Measurements from ENCODE around the gene NDUFAF8. TPM values are rescaled to one million over a fixed set of nuclear protein-coding genes. Genes with fewer than 3 reads are reported as not detected.

Gene NDUFAF8
- total RNA-seq, 2 experiments from 2014 or later = 129 to 165 TPM

- intact Hi-C loops (cut with micrococcal nuclease; ENCODE audit: unreplicated experiment) = no loop called here
- TF ChIP-seq, protein P1, sequence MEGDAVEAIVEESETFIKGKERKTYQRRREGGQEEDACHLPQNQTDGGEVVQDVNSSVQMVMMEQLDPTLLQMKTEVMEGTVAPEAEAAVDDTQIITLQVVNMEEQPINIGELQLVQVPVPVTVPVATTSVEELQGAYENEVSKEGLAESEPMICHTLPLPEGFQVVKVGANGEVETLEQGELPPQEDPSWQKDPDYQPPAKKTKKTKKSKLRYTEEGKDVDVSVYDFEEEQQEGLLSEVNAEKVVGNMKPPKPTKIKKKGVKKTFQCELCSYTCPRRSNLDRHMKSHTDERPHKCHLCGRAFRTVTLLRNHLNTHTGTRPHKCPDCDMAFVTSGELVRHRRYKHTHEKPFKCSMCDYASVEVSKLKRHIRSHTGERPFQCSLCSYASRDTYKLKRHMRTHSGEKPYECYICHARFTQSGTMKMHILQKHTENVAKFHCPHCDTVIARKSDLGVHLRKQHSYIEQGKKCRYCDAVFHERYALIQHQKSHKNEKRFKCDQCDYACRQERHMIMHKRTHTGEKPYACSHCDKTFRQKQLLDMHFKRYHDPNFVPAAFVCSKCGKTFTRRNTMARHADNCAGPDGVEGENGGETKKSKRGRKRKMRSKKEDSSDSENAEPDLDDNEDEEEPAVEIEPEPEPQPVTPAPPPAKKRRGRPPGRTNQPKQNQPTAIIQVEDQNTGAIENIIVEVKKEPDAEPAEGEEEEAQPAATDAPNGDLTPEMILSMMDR (conservative IDR thresholded peaks at IDR 0.05; ENCODE audit: low read length) = no peak
- no peak for TF ChIP-seq EZH2phosphoT487 (IDR thresholded peaks at IDR 0.05; ENCODE audit: borderline replicate concordance, low read depth, low read length)
- Histone ChIP-seq H3K4me2 (ENCODE audit: low read length) (no peak overlapping the region), H4K20me1 (ENCODE audit: insufficient read depth, low read length) (no peaks in the 10 kb centered on the region), H3K27ac (ENCODE audit: low read depth, low read length, poor library complexity, severe bottlenecking) (no peak overlapping the region), H3K79me2 (ENCODE audit: insufficient read depth, low read depth, low read length) (no peaks in the 10 kb centered on the region), H3K36me3 (ENCODE audit: insufficient read depth, low read length) (peaks cover 16% of the 10 kb centered on the region; the same call in 1 of the 2 replicates), H3K9me3 (ENCODE audit: low read length) (no peaks in the 10 kb centered on the region), H3K4me3 (ENCODE audit: low read depth, low read length, poor library complexity, severe bottlenecking) (no peak overlapping the region), H3K9me2 (ENCODE audit: insufficient read depth, low read length) (no peaks in the 10 kb centered on the region), H3K4me1 (ENCODE audit: insufficient read depth, low read length, poor library complexity, severe bottlenecking) (no peaks in the 10 kb centered on the region), H2AFZ (ENCODE audit: low read length) (no peak overlapping the region)
- ChIA-PET POLR2A (no interaction called here), CTCF (ENCODE audit: unreplicated experiment) (no interaction called here)
- BruUV-seq (replicated peaks) = no TSS peak
- no peak for DNase-seq (ENCODE audit: low spot score)
Observed at GRCh38 chr17:81194225-81194760, 44.8 kb upstream of the NDUFAF8 start.

- Histone ChIP-seq H3K4me3 (ENCODE audit: low read depth, low read length, poor library complexity, severe bottlenecking) (no peak overlapping the region), H3K9me3 (ENCODE audit: low read length) (no peaks in the 10 kb centered on the region), H2AFZ (ENCODE audit: low read length) (no peak overlapping the region), H3K4me1 (ENCODE audit: insufficient read depth, low read length, poor library complexity, severe bottlenecking) (no peaks in the 10 kb centered on the region), H4K20me1 (ENCODE audit: insufficient read depth, low read length) (no peaks in the 10 kb centered on the region), H3K27ac (ENCODE audit: low read depth, low read length, poor library complexity, severe bottlenecking) (no peak overlapping the region), H3K36me3 (ENCODE audit: insufficient read depth, low read length) (peaks cover 11% of the 10 kb centered on the region; the same call in 1 of the 2 replicates), H3K4me2 (ENCODE audit: low read length) (no peak overlapping the region), H3K9me2 (ENCODE audit: insufficient read depth, low read length) (no peaks in the 10 kb centered on the region), H3K79me2 (ENCODE audit: insufficient read depth, low read depth, low read length) (no peaks in the 10 kb centered on the region)
- TF ChIP-seq, protein P1 (conservative IDR thresholded peaks at IDR 0.05; ENCODE audit: low read length) = no peak
- no peak for TF ChIP-seq EZH2phosphoT487 (IDR thresholded peaks at IDR 0.05; ENCODE audit: borderline replicate concordance, low read depth, low read length)
- CTCF ChIA-PET (ENCODE audit: unreplicated experiment) = interaction anchor here (1.0 kb wide), 1 partner anchor 12 kb away, joined by 3 read pairs; no protein-coding TSS in a partner anchor
- BruUV-seq (replicated peaks) = no TSS peak
- POLR2A ChIA-PET = no interaction called here
- intact Hi-C loops (cut with micrococcal nuclease; ENCODE audit: unreplicated experiment) = no loop called here
- DNase-seq (ENCODE audit: low spot score) = no peak
Observed at GRCh38 chr17:81194941-81195901, 43.9 kb upstream of the NDUFAF8 start.
